AG04449 (cell line): ENCODE measurements around the gene SERPINB6.

Source experiments
- CTCF ChIA-PET: fragments of 350-600 bp; formaldehyde crosslinking; extraction: SDS; loops from one replicate; lab custom pipeline; 2021; ENCODE audit warnings: antibody characterized with exemption; lab: Yijun Ruan, JAX
- POLR2A ChIA-PET: fragments of 400-600, 350-600 bp; formaldehyde crosslinking; extraction: SDS; loops from one replicate; lab custom pipeline; 2020; ENCODE audit warnings: antibody characterized with exemption, inconsistent platforms; lab: Yijun Ruan, JAX
- DNase-seq: peaks from one replicate; pipeline ENCODE4 v3.0.0-alpha.2; 2010; ENCODE audit warnings: low read depth, low spot score
- H3K4me3 ChIP-seq: 2 replicates; pipeline ENCODE4 v1.5.1; 2011; ENCODE audit warnings: low read depth, mild to moderate bottlenecking, control low read depth, low read length
- CTCF ChIP-seq: IDR thresholded peaks from one replicate; pipeline ENCODE4 v1.5.1; 2011; ENCODE audit warnings: mild to moderate bottlenecking, moderate library complexity, low read length, control low read depth, inconsistent platforms; ENCODE audit not compliant: insufficient read depth; ENCODE audit errors: missing control alignments

The SERPINB6 gene

GRCh38 chr6:2952557-2953095 lies 18.7 kb downstream of the SERPINB6 start:
- H3K4me3 ChIP-seq = peak overlapping the region; percentile 4
- ChIA-PET POLR2A (interaction anchor here (0.7 to 1.2 kb wide), 3 partner anchors 13 to 36 kb away, joined by 3 to 8 read pairs (median 3); partner anchors contain the start of gene SERPINB6), CTCF (interaction anchor here (0.6 to 9.6 kb wide), 67 partner anchors 8 to 1356 kb away, joined by 3 to 252 read pairs (median 6); partner anchors contain the start of genes MYLK4, NQO2, RIPK1 and SERPINB1)
- peak; percentile 73 for TF ChIP-seq CTCF
- DNase-seq = peak; percentile 65

DNA sequence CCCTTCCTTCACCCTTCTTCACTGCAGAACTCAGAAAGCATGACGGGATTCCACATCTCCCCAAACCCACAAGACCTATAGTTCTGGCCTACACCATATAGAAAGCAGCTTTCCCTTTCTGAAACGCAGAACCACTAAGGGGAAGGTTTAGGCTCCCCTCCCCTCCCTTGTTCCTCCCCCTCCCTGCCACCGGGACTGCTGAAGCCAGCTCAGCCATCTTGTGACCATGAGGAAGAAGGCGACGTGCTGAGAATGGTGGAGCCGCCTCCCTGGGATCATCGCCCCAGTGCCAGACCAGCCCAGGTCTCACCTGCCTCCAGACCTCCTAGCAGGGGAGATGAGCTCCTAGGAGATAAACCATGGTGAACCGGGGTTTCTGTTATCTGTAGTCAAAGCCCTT lies 19.6 kb downstream of the SERPINB6 start:
- ChIA-PET POLR2A (interaction anchor here (1.2 kb wide), 2 partner anchors 12 to 37 kb away, joined by 3 to 8 read pairs; no protein-coding TSS in a partner anchor), CTCF (interaction anchor here (0.7 to 9.6 kb wide), 55 partner anchors 9 to 1355 kb away, joined by 3 to 252 read pairs (median 7); partner anchors contain the start of genes NQO2, RIPK1 and SERPINB1)
- no peak for DNase-seq
- no peak for TF ChIP-seq CTCF
- no peak overlapping the region for H3K4me3 ChIP-seq

DNA sequence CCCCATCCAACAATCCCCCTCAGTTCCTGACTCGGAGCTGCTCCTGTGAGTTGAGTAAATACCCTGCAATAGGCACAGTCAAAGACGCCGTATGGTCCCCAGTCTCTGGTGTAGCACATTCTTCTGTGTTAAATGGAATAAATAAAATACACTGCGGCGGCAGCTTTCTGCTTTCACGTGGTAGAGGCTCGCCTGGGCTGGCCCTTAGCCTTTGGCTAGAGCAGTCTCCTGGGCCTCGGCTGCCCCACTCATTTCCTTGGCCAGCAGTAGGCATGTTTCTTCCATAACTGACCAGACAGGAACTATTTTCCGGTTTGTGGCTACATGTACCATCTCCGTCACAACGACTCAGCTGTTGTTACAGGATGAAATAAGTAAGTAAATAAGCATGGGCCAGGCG lies 20.7 kb downstream of the SERPINB6 start:
- CTCF ChIA-PET = interaction anchor here (0.8 to 9.6 kb wide), 12 partner anchors 10 to 212 kb away, joined by 3 to 252 read pairs (median 8); no protein-coding TSS in a partner anchor

GRCh38 chr6:2949536-2950083 lies 21.8 kb downstream of the SERPINB6 start:
- POLR2A ChIA-PET = no interaction called here

More for the DNA sequence above, 20.7 kb downstream of the SERPINB6 start:
- no peak for TF ChIP-seq CTCF
- no peak for DNase-seq
- H3K4me3 ChIP-seq = no peak overlapping the region
- POLR2A ChIA-PET = no interaction called here

DNA sequence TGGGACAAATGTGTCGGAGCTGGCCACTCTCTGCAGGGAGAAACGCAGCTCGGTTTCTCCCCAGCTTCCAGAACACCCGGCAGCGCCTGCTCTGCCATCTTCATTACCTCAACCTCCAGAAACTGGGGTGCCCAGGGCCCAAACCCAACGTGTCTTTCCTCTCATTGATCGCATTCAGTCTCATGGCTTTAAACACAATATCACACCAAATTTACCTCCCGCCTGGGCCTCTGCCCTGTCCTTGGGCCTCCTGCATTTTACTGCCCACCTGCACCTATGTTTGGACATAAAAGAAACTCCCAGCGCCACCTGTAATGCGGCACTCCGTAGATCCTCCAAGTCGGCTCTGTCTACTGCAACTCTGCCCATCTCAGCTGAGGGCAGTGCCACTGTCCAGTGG lies 22.2 kb downstream of the SERPINB6 start:
- no peak overlapping the region for H3K4me3 ChIP-seq
- no peak for TF ChIP-seq CTCF
- no peak for DNase-seq
- POLR2A ChIA-PET = no interaction called here
- CTCF ChIA-PET = interaction anchor here (1.7 to 9.6 kb wide), 5 partner anchors 13 to 111 kb away, joined by 7 to 252 read pairs (median 21); no protein-coding TSS in a partner anchor

More at GRCh38 chr6:2949536-2950083, 21.8 kb downstream of the SERPINB6 start:
- CTCF ChIA-PET = interaction anchor here (0.6 to 9.6 kb wide), 9 partner anchors 11 to 200 kb away, joined by 3 to 252 read pairs (median 7); no protein-coding TSS in a partner anchor
- no peak for DNase-seq
- no peak overlapping the region for H3K4me3 ChIP-seq
- no peak for TF ChIP-seq CTCF
